PC-9 (cell line): ENCODE data around the gene HMGXB4.

ENCODE experiments used
- EZH2 ChIP-seq: fragments of 200-600 bp; sonication (generic); IDR thresholded peaks from 2 replicates; pipeline ENCODE4 v1.8.0; 2017; ENCODE audit warnings: antibody characterized with exemption, low read depth
- TF ChIP-seq, protein P1 (sequence below): fragments of 200-600 bp; sonication (generic); conservative IDR thresholded peaks from 2 replicates; pipeline ENCODE4 v1.6.1; 2017; ENCODE audit warnings: mixed run types, antibody characterized with exemption, mild to moderate bottlenecking, moderate library complexity

DNA sequence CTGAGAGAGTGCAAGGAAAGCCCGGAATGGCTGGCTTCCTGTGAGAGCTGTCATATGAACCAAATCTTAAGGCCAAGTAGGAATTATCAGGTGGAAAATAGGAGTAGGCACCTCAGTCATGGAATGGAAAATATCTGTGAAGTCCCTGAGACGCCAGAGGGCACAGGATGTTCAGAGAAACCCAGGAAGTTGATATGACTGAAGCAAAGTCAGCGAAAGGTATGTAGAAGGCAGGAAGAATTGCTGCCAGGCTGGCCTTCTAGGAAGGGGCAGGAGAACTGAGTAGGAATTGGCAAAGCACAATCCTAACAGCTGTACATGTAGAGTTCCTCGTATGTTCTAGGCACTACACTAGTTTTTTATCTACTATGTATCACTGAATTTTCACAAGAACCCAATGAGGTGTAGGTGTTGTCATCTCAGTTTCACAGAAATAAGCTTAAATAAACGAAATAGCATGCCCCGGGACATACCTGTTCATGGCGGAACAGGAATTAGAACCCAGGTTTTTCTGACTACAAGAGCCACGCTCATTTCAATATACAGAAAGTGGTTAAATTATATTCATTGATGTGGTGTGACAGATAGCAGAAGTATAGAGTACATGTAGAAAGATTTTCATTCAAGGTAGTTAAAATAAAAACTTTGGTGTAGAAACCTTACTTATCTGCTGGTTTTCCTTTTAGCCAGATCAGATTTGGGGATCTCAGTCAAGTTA is 17.0 kb downstream of the HMGXB4 start:
- TF ChIP-seq, protein P1, sequence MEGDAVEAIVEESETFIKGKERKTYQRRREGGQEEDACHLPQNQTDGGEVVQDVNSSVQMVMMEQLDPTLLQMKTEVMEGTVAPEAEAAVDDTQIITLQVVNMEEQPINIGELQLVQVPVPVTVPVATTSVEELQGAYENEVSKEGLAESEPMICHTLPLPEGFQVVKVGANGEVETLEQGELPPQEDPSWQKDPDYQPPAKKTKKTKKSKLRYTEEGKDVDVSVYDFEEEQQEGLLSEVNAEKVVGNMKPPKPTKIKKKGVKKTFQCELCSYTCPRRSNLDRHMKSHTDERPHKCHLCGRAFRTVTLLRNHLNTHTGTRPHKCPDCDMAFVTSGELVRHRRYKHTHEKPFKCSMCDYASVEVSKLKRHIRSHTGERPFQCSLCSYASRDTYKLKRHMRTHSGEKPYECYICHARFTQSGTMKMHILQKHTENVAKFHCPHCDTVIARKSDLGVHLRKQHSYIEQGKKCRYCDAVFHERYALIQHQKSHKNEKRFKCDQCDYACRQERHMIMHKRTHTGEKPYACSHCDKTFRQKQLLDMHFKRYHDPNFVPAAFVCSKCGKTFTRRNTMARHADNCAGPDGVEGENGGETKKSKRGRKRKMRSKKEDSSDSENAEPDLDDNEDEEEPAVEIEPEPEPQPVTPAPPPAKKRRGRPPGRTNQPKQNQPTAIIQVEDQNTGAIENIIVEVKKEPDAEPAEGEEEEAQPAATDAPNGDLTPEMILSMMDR: no peak
- no peak for TF ChIP-seq EZH2
